Mesodermal cell (in vitro differentiated cells): ENCODE measurements around the gene ATAT1.
A peak's percentile ranks its signal among the peaks of the same experiment; 100 is the strongest.

Experiments used
- H3K27ac ChIP-seq: 2 replicates; pipeline ENCODE4 v1.7.0; 2013; ENCODE audit warnings: mild to moderate bottlenecking, low read depth, low read length, moderate library complexity; ENCODE audit not compliant: severe bottlenecking
- H3K36me3 ChIP-seq: 2 replicates; pipeline ENCODE4 v1.7.1; 2013; ENCODE audit warnings: mild to moderate bottlenecking, low read length, moderate library complexity; ENCODE audit not compliant: control insufficient read depth, insufficient read depth
- H3K4me1 ChIP-seq: one replicate; pipeline ENCODE4 v1.7.1; 2013; ENCODE audit warnings: mild to moderate bottlenecking, low read length; ENCODE audit not compliant: insufficient read depth, control insufficient read depth, poor library complexity, severe bottlenecking
- H3K4me3 ChIP-seq: 2 replicates; pipeline ENCODE4 v1.7.0; 2013; ENCODE audit warnings: low read length, control low read depth, mild to moderate bottlenecking; ENCODE audit not compliant: insufficient read depth, poor library complexity, severe bottlenecking; ENCODE audit errors: extremely low read depth
- H3K9me3 ChIP-seq: 2 replicates; pipeline ENCODE4 v1.7.1; 2013; ENCODE audit warnings: mild to moderate bottlenecking, low read length, moderate library complexity; ENCODE audit not compliant: control insufficient read depth
- WGBS, 2 experiments: methylation state at CpG; one replicate each; pipeline ENCODE4 v1.1.5; 2013; ENCODE audit warnings: missing lambda C conversion rate in 2 of 2; ENCODE audit not compliant: insufficient coverage in 2 of 2; 5-methylcytosine and 5-hydroxymethylcytosine counted together

ATAT1 gene

DNA sequence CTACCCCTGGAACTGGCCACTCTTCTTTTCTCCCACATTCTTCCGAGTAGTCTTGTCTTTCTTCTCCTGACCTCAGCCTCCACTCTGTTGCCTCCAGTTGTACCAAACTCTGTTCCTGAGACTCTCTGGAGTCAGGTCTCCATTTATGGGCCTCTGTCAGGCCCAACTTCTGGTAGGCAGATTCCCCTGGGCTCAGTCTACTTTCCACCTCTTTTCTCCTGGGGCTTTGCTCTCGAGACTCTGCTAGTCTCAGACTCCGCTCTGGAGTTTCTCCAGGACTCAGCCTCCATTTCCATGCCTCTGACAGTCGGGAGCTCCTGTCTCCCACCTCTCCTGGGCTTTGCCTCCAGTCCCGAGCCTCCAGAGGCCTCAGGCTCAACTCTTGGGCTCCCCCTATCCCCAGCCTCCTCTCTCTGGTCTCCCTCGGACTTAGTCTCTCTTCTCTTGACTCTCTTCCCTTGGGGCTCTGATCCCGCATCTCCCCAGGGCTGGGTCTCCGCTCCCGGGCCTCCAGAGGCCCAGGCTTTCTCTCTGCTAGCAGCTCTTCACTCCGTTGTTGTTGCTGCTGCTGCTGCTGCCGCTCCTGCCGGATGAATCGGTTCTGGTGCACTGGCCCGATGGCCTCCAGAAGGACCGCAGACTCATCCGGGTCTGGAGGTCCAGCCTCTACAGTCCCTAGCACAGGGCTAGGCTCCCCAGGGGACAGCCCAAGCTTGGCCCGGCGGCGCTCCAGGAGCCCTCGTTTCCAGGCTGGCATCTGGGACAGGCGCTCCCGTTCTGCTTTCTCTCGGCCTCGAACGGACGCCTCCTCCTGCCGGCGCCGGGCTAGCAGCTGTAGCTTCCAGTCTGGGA, 58.7 kb downstream of the ATAT1 start:
- Histone ChIP-seq H3K36me3 (peaks cover 53% of the 10 kb centered on the region), H3K9me3 (no peaks in the 10 kb centered on the region), H3K4me1 (peaks cover 24% of the 10 kb centered on the region), H3K4me3 (peak overlapping the region; percentile 68), H3K27ac (peak overlapping the region; percentile 95)
- 40 to 58% methylated on average over 29 of the region's 29 CpGs for WGBS, 2 experiments

DNA sequence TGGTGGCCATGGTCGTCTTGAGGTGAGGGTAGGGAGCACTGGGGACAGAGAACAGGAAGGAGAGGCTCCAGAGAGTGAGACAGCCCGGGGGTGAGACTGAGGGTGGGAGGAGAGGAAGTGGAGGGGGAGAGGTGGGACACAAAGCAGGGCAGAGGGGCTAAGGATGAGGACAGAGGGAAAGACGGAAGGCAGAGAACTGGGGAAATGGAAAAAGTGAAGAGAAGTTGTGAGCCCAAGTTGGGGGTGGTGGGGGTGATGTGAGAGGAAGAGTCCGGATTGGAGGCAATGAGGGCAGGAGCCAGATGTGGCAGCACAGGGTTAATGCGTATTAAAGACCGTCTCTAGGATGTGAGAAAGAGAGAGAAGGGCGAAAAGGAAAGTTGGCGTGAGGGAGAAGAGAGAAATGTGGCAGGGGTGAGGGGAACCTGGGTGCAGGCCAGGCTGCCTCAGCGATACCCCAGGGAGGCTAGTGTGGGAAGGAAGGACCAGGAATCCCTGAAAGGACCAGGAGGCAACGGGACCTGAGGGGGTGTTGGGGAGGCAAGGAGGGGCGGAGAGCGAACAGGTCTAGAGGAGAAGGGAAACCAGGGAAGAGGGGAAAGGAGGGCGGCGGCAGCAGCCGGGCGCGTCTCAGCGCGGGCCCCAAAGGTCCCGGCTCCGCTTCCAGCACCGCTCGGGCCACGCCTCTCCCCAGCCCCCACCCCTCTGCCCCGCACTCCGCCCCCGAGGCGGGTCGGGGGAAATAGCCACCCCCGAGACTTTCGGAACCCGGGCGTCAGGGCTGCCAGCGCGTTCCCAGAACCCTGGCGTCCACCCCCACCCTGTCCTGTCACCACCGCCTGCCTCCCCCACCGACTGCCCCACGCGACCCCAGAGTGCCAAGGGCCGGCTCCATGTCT, 59.6 kb downstream of the ATAT1 start, which contains the start of gene PPP1R18:
PPP1R18 (minus strand) TSS at position 637 of the 899 bp plus-strand sequence; CDS start at position 10, 627 bp downstream.
- peaks cover 22% of the 10 kb centered on the region for H3K4me1 ChIP-seq
- H3K36me3 ChIP-seq: peaks cover 44% of the 10 kb centered on the region
- H3K4me3 ChIP-seq: peak within 1 kb of the TSS; percentile 68
- 1 to 3% methylated on average over 15 to 19 of the region's 41 CpGs for WGBS, 2 experiments
- H3K27ac ChIP-seq: peak within 1 kb of the TSS; percentile 95
- H3K9me3 ChIP-seq: no peaks in the 10 kb centered on the region

GRCh38 chr6:30686908-30687658, 60.4 kb downstream of the ATAT1 start:
- 0 to 2% methylated on average over 21 to 33 of the region's 52 CpGs for WGBS, 2 experiments
- Histone ChIP-seq H3K9me3 (no peaks in the 10 kb centered on the region), H3K4me1 (peaks cover 27% of the 10 kb centered on the region), H3K4me3 (peak overlapping the region; percentile 68), H3K27ac (peak overlapping the region; percentile 95), H3K36me3 (peaks cover 36% of the 10 kb centered on the region)

DNA sequence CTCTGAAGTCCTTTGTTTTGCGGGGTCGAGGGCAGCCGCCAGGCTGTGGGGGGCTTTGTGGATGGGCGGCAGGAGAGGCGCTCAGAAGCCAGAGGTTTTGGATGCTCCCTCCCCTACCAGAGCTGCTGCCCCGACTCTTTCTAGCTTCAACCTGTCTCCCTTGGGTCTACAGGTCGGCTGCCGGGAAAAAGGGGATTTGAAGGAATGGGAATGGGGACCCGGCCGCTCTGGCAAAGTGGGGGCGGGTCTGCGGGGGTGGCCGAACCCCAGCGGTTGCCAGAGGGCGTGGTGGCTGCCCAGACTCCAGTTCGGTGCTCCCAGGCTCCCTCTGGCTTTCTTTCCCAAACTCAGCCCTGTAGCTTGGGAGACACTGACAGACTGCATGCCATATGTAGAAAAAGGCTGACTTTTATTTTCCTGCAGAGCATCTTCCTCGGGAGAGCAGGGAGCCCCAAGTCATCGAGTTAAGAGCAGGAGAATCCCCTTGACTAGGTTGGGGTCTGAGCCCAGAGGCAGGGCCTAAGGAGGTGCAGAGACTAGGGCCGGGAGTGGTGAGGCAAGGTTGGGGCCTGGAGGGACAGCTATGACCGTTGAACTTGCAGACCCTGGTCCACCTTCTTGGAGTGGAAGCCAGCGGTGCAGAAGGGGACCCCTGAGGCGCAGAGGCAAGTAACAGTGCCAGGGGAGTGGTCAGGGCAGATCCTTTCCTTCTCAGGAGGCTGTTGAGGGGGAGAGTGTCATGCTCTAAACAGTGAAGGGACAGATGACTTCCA, 61.2 kb downstream of the ATAT1 start:
- peak overlapping the region; percentile 95 for H3K27ac ChIP-seq
- peak overlapping the region; percentile 68 for H3K4me3 ChIP-seq
- peaks cover 32% of the 10 kb centered on the region for H3K36me3 ChIP-seq
- peaks cover 27% of the 10 kb centered on the region for H3K4me1 ChIP-seq
- no peaks in the 10 kb centered on the region for H3K9me3 ChIP-seq
- 25 to 41% methylated on average over 11 to 15 of the region's 22 CpGs for WGBS, 2 experiments

GRCh38 chr6:30688569-30688968, 61.9 kb downstream of the ATAT1 start:
- H3K9me3 ChIP-seq: no peaks in the 10 kb centered on the region
- peaks cover 27% of the 10 kb centered on the region for H3K4me1 ChIP-seq
- 87 to 98% methylated on average over 3 to 6 of the region's 9 CpGs for WGBS, 2 experiments
- H3K4me3 ChIP-seq: no peak overlapping the region
- no peak overlapping the region for H3K27ac ChIP-seq
- peaks cover 24% of the 10 kb centered on the region for H3K36me3 ChIP-seq

GRCh38 chr6:30689022-30689865, 62.6 kb downstream of the ATAT1 start:
- Histone ChIP-seq H3K27ac (no peak overlapping the region), H3K4me3 (peak overlapping the region; percentile 68), H3K4me1 (peaks cover 27% of the 10 kb centered on the region), H3K36me3 (peaks cover 18% of the 10 kb centered on the region), H3K9me3 (no peaks in the 10 kb centered on the region)
- WGBS, 2 experiments: 95 to 99% methylated on average over 6 to 8 of the region's 11 CpGs

GRCh38 chr6:30689985-30690384, 63.3 kb downstream of the ATAT1 start:
- peak overlapping the region; percentile 68 for H3K4me3 ChIP-seq
- H3K36me3 ChIP-seq: peaks cover 14% of the 10 kb centered on the region
- 38 to 75% methylated on average over 2 of the region's 4 CpGs for WGBS, 2 experiments
- H3K9me3 ChIP-seq: no peaks in the 10 kb centered on the region
- H3K4me1 ChIP-seq: peaks cover 27% of the 10 kb centered on the region
- H3K27ac ChIP-seq: peak overlapping the region; percentile 79

- Histone ChIP-seq H3K27ac (peak within 1 kb of the TSS; percentile 87), H3K36me3 (peaks cover 12% of the 10 kb centered on the region), H3K9me3 (no peaks in the 10 kb centered on the region), H3K4me1 (peaks cover 27% of the 10 kb centered on the region), H3K4me3 (peak within 1 kb of the TSS; percentile 68)
- WGBS, 2 experiments: 1 to 3% methylated on average over 26 to 28 of the region's 40 CpGs
Measured at GRCh38 chr6:30690403-30691207, 63.9 kb downstream of the ATAT1 start, which contains the start of gene NRM. Gene NRM, minus strand, starts transcription at chr6:30690984. Its CDS starts 10 bp downstream, at chr6:30690974.
